IPS DF 4.7 (cell line): ENCODE measurements around the gene SIDT1.

Experiments
- DNase-seq: peaks from one replicate; pipeline ENCODE4 v3.0.0-alpha.2; 2013; ENCODE audit warnings: low spot score; ENCODE audit errors: extremely low read depth

The SIDT1 gene

DNA sequence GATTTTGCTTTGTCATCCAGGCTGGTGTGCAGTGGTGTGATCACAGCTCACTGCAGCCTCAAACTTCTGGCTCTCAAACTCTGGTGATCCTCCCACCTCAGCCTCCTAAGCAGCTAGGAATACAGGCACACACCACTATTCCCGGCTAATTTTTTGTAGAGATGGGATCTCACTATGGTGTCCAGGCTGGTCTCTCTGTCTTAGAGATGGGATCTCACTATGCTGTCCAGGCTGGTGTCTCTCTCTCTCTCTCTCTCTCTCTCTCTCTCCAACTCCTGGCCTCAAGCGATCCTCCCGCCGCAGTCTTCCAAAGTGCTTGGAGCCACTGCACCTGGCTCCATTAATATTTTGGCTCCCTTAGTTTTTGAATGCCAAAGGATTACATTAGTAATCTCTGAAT, 146.4 kb downstream of the SIDT1 start:
- DNase-seq: no peak
